HG02870 (cell line): ENCODE results near the gene STBD1.
"Not testable (repeated sequence)": the region's sequence is repeated elsewhere in the genome, so short reads cannot be mapped to it uniquely, and the experiment has no call there.

Experiments used
- ATAC-seq: cut with Tn5 transposase; IDR thresholded peaks from one replicate; pipeline ENCODE4 v1.9.1; 2021; ENCODE audit warnings: mild to moderate bottlenecking, moderate library complexity; ENCODE audit not compliant: unreplicated experiment

STBD1 gene

DNA sequence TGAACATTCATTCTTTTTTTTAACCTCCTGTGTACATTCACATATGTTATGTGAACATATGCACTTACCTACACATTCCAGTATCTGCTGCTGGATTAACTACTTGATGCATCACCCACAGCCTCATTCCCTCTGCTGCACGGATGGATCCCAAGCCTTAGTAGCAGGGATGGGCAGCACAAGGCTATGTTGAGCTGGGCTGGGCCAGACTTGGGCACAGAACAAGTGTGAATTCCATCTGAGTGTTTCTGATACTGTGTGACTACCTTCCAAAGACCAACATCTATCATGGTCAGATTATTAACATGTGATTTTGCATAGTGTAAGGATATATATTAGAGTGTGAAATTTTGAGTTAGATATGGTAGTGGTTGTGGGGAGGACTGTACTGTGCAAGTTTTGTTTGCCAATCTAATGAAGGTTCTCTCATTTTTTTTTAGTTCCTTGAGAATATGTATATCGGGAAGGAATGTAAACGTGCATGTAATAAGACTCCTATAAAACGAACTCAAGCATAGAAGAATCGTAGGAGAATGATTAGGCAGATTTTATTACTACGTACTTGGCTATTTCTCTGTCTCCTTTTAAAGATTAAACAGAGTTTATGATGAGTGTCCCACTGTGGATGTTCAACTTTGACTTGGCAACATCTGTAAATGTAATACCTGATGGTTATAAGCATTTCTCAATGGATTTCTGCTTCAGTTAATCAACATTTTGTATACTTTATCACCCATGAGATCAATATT is 23.4 kb upstream of the STBD1 start:
- ATAC-seq: no peak

GRCh38 chr4:76283900-76284299 is 22.6 kb upstream of the STBD1 start:
- no peak for ATAC-seq

DNA sequence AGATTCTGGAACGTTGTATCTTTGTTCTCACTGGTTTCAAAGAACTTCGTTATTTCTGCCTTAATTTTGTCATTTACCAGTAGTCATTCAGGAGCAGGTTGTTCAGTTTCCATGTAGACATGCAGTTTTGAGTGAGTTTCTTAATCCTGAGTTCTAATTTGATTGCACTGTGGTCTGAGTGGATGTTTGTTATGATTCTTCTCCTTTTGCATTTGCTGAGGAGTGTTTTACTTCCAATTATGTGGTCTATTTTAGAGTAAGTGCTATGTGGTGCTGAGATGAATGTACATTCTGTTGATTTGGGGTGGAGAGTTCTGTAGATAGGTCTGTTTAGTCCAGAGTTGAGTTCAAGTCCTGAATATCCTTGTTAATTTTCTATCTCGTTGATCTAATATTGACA is 18.7 kb upstream of the STBD1 start:
- not testable (repeated sequence) for ATAC-seq

- no peak for ATAC-seq
Observed at GRCh38 chr4:76292730-76293129, 13.8 kb upstream of the STBD1 start.

GRCh38 chr4:76293772-76294171 is 12.8 kb upstream of the STBD1 start:
- no peak for ATAC-seq

GRCh38 chr4:76296286-76296820 is 10.2 kb upstream of the STBD1 start:
- no peak for ATAC-seq

- ATAC-seq: no peak
Observed at GRCh38 chr4:76298227-76298626, 8.3 kb upstream of the STBD1 start.

- ATAC-seq: no peak
Observed at GRCh38 chr4:76300012-76300411, 6.5 kb upstream of the STBD1 start.

GRCh38 chr4:76301068-76301774 is 5.3 kb upstream of the STBD1 start:
- ATAC-seq: peak; percentile 98

DNA sequence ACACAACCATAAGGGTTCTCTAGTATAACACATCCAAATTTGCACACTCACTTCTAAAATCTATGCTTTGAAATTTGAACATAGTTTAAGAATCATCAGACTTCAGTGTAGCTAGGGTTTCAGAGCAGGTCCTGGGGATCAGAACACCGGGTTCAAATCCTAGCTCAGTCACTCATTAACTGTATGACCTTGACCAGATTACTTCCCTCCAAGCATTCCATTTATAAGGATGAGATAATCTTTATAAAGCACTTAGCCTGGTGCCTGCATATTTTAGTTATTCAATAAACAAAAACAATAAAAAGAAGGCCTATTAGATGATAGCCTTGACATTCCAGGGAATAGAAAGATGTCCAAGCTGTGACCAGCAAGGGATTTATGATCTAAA is 4.8 kb upstream of the STBD1 start:
- ATAC-seq: no peak

DNA sequence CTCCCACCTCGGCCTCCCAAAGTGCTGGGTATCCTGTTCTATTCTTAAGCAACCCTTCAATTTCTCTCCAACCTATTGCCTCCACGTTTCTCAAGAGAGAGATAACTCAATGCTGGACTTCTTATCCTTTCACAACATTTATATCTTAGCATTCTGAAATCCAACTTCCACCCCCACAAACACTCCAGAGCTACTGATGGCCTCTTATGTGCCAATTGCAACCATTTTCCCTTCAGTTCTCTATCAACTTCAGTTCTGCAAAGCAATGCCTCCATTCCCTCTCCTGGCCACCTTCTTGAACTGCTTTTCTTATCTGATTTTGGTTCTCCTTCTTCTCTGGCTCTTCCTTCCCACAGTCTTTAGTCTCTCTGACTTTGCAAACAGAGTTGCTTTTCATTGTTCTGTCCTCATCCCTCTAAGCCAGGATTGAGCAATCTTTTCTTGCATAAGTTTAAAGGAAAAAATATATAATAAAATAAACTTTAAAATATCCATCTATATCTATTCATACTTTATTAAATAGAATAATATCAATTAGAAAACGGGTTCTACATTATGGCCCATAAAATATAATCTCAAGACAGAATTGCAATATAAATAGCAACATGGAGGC is 3.6 kb upstream of the STBD1 start:
- no peak for ATAC-seq

DNA sequence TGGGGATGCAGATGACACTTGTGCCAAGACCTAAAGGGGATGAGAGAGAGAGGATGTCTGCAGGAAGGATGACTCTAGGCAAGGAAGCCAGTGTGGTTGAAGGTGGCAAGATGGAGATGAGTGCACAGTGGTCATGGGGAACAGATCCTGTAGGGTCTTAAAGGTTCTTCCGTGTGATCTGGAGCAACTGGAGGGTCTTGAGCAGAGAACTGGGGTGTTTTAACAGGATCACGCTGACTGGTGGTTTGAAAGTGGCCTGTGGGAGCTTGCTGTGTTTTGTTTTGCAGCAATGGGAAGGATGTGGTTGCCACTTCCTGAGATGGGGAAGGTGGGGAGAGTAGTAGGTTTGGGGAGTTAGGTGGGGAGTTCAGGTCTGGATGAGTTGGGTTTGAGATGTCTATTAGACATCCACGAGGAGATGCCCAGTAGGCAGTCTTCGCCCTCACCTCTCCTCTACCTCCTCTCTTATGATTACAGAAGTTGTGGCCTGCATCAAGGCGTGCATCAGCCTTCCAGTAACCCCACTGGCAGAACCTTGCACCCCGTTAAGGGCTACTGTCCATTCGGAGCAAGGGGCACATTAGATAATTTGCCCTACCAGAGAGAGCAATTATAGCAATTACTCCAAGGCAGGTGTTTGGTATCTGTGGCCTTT is 1.4 kb upstream of the STBD1 start:
- ATAC-seq: no peak

DNA sequence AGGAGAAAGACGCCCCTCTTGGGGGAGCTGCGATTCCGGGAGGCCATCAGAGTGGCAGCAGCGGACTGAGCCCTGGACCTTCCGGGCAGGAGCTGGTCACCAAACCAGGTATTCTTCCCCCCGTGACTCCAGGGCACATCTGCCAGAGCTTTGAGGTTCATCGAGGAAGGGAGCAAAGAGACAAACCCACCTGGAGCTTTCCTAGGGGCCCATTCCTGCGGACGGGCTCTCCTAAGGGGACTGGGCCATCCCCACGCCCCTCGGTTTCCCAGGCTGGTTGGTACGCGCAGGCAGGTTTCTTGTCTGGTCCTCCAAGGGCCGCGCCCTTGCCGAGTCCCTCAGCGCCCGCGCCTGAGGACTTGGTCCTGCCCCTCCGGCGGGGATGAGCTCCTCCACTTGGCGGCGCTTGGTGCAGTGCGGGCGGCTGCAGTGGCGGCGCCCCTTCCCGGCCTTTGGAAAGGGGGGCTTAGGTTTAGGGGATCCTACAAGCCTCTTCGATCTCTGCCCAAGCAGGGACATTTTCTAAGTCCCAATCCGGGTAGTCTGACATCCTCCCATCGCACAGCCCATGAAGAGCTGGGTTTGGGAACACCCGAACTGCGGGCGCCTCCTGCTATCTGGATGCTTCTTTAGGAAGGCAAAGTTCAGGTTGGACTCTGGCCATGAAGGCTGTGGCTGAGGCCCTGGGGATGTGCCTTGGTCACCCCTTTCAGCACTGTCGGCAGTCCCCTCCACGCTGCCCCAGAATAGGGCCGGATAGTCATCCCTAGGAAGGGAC is 538 bp downstream of the STBD1 start:
- no peak for ATAC-seq

- ATAC-seq: no peak
Observed at GRCh38 chr4:76307660-76308014, 1.1 kb downstream of the STBD1 start.

GRCh38 chr4:76308548-76308947 is 2.0 kb downstream of the STBD1 start:
- no peak for ATAC-seq

DNA sequence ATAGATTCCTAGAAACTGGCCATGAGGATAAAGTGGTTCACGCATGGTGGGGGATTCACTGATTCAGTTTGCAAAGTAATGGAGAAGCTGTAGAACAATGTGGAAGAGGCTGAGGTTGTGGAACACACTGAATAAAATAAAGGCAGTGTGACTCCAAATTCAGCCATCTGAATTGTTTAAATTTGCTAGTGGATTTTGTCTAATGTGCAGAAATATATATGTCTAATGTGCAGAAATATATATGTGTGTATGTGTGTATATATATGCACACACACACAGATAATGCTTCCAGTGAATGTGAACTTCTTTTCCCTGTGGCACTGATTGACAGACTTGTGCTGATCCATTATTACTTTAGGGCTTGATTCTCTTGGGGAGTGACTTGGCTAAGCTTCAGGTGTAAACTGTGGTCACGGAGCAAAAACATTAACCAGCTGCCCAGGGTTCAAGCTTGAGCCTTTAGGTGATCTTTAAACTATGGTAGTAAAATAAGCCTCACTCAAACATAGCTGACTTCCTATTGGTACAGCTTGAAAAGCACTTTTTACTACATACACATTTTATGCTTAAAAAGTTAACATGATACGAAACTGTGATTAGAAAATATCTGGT is 3.5 kb downstream of the STBD1 start:
- ATAC-seq: no peak

DNA sequence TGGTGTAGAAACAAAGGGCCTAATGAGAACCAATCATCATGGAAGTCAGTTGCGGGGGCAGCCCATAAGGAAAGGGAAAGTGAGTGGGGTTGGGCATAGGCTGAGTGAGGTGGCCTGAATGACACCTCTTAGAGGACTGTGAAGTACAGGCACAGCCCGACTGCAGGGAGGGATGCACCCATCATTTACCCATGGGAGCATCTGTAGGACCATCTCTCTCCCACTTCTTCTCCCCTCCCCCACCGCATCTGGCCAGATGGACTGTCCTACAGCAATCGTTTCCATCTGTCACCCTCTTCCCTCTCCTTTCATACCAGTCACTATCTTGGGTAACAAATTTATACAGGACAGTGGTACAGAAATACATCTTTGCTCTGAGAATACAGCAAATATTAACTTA is 4.2 kb downstream of the STBD1 start:
- ATAC-seq: no peak

DNA sequence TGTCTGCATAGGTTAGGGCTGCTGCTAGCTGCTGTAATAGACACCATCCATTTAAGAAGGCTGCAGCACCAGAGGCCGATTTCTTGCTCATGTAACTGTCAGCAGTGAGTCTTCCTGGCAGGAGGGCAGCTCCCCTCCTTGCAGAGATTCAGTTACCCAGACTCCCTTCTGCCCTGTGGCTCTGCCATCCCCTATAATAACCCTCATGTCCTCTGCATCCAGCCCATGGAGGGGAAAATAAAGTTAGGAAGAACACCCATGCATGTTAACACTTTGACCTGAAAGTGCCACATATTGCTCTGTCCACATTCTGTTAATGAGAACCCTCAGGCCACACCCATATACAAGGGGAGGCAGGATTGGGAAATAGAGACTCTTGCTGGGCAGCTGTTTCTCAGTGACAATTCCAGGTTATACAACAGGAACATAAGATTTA is 5.4 kb downstream of the STBD1 start:
- ATAC-seq: no peak

DNA sequence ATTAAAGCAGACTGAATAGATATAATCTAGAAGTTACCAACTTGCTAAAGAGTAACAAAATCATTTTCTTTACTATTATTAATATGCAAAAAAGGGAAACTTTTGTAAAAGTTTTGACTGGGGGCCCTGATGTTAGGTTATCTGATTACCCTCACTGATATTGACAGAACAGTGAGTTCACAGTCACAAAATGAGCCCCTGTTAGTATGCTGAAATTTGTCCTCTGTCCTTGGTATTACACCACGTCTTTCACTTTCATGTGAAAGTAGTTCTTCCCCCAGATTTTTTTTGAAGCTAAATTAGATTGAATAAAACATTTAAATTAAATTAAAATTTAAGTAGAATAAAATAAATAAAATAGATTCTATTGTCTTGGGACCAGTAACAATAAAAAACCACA is 5.9 kb downstream of the STBD1 start:
- no peak for ATAC-seq

DNA sequence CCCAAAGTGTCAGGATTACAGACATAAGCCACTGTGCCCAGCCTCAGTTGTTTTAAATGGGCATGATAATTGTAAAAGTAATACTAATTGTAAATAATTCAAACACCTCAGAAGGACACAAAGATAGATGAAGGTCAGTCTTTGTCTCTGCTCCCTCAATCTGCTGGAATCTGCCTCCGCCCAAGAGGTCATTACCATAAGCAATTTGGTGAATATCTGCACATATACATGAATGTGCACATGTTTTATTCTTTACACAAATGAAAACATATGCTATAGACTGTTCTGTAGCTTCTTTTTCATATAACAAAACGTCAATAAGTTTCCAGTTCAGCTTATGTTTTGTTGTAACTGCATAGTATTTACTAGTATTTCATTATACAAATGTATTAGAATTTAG is 7.0 kb downstream of the STBD1 start:
- ATAC-seq: no peak
